ENCODE data around the gene PRKN.

- TF ChIP-seq EZH2 (IDR thresholded peaks at IDR 0.05; ENCODE audit: insufficient read depth, poor library complexity, severe bottlenecking) (no peak), EZH2phosphoT487 (IDR thresholded peaks at IDR 0.05; ENCODE audit: insufficient read depth, low read depth) (no peak)
Measured at GRCh38 chr6:161534264-161534873, 1193.2 kb downstream of the PRKN start.
